ENCODE data around the gene CDKN2A.

The CDKN2A gene

GRCh38 chr9:21993893-21994555 lies at the start of gene CDKN2A:
CDKN2A (minus strand) TSS chr9:21994392.
- no peak for DNase-seq (ENCODE audit: low read depth, low spot score)
- in situ Hi-C loops (cut with HindIII; ENCODE audit: low sequenced_read_pairs), result no loop called here
- H3K4me3 ChIP-seq (ENCODE audit: low read depth, low read length), result peak within 1 kb of the TSS; percentile 81
- TF ChIP-seq CTCF (IDR thresholded peaks at IDR 0.05; ENCODE audit: low read depth, low read length), result no peak

DNA sequence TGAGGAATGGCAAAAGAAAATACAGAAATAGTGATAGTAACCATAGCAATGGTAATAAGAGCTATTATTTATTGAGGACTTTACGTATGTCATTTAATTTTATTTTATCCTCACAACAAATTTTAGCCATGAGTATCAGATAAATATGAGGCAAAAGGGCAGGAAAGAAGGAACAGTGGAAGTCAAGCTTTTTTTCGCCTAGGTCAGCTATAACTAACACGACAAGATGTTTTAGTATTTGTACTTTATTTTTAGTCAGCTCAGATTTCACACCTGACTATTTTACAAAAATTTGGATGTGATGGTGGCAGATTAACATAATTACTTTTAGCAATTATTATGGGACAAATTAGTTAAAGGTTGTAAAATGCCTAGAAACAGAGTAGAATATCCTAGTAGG lies 49.7 kb upstream of the CDKN2A start:
- in situ Hi-C loops (cut with HindIII; ENCODE audit: low sequenced_read_pairs), result no loop called here

GRCh38 chr9:22041775-22042174 lies 47.6 kb upstream of the CDKN2A start:
- H3K4me3 ChIP-seq (ENCODE audit: low read depth, low read length), result no peak overlapping the region
- DNase-seq (ENCODE audit: low read depth, low spot score), result no peak
- TF ChIP-seq CTCF (IDR thresholded peaks at IDR 0.05; ENCODE audit: low read depth, low read length), result no peak
- in situ Hi-C loops (cut with HindIII; ENCODE audit: low sequenced_read_pairs), result no loop called here

More for the DNA sequence above, 49.7 kb upstream of the CDKN2A start:
- no peak overlapping the region for H3K4me3 ChIP-seq (ENCODE audit: low read depth, low read length)
- TF ChIP-seq CTCF (IDR thresholded peaks at IDR 0.05; ENCODE audit: low read depth, low read length), result no peak
- DNase-seq (ENCODE audit: low read depth, low spot score), result no peak

DNA sequence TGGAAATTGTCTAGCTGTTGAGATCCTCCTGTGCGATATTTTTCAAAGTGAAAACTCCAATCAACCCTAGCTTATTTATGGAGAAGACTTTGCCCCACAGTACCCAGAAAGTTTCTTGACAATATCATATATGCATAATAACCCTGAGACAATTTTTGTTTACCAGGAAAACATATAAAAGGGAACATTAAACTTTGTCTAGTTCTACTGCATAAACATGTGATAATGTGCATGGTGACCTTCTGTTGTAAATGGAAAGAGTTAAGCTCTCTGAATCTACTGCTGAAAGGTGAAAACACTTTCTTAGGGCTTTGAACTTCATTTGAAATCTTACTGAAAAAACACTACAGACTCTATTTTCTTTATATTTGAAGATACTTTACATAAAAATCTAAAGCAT lies 47.2 kb upstream of the CDKN2A start:
- in situ Hi-C loops (cut with HindIII; ENCODE audit: low sequenced_read_pairs), result no loop called here
- no peak for DNase-seq (ENCODE audit: low read depth, low spot score)
- no peak overlapping the region for H3K4me3 ChIP-seq (ENCODE audit: low read depth, low read length)
- TF ChIP-seq CTCF (IDR thresholded peaks at IDR 0.05; ENCODE audit: low read depth, low read length), result no peak

GRCh38 chr9:22040760-22041159 lies 46.6 kb upstream of the CDKN2A start:
- no peak for TF ChIP-seq CTCF (IDR thresholded peaks at IDR 0.05; ENCODE audit: low read depth, low read length)
- peak; percentile 77 for DNase-seq (ENCODE audit: low read depth, low spot score)
- H3K4me3 ChIP-seq (ENCODE audit: low read depth, low read length), result no peak overlapping the region
- in situ Hi-C loops (cut with HindIII; ENCODE audit: low sequenced_read_pairs), result no loop called here

DNA sequence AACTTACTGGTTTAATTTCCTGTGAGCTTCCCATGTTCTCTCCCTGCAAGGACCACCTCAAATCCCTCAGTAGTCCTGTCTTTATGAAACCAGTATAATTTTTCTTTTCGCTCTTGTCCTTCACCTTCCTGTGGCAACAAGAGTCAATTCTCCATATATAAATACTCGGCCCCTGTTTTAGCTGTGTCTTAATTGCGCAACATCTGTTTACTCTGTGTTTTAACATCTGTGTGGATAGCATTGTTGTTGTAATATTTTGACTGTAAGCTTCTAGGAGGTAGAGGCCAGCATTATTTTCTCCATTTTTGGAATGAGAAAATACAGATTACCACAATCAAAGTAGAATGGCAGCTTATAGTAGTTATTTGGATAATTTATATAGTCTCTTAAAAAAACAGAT lies 45.1 kb upstream of the CDKN2A start:
- no peak for DNase-seq (ENCODE audit: low read depth, low spot score)
- H3K4me3 ChIP-seq (ENCODE audit: low read depth, low read length), result no peak overlapping the region
- no peak for TF ChIP-seq CTCF (IDR thresholded peaks at IDR 0.05; ENCODE audit: low read depth, low read length)
- in situ Hi-C loops (cut with HindIII; ENCODE audit: low sequenced_read_pairs), result no loop called here
